ENCODE measurements around the gene NDUFV2.

DNA sequence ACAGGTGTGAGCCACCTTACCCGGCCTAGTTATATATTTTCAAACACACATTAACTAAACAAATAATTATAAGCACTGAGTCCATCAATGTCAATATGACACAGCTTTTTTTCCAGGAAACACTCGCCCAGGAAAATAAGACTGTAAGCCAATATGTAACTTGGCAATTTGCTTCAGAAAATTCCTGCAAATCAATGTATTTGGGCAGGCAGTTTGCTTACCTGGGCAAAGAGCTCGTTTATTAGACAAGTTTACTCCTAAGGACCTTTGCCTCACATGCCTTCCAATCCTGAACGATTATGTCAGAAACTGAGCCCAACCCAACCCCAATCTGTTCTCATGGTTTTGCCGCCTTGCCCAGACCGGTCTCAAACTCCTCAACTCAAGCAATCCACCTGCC lies 34.7 kb upstream of the NDUFV2 start:
- TF ChIP-seq, protein P1, sequence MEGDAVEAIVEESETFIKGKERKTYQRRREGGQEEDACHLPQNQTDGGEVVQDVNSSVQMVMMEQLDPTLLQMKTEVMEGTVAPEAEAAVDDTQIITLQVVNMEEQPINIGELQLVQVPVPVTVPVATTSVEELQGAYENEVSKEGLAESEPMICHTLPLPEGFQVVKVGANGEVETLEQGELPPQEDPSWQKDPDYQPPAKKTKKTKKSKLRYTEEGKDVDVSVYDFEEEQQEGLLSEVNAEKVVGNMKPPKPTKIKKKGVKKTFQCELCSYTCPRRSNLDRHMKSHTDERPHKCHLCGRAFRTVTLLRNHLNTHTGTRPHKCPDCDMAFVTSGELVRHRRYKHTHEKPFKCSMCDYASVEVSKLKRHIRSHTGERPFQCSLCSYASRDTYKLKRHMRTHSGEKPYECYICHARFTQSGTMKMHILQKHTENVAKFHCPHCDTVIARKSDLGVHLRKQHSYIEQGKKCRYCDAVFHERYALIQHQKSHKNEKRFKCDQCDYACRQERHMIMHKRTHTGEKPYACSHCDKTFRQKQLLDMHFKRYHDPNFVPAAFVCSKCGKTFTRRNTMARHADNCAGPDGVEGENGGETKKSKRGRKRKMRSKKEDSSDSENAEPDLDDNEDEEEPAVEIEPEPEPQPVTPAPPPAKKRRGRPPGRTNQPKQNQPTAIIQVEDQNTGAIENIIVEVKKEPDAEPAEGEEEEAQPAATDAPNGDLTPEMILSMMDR (IDR thresholded peaks at IDR 0.05): no peak
- TF ChIP-seq POLR2AphosphoS5 (IDR thresholded peaks at IDR 0.05) (no peak), EP300 (IDR thresholded peaks at IDR 0.05) (no peak), POLR2A (IDR thresholded peaks at IDR 0.05) (no peak)
